ENCODE measurements around the gene PRCD. TPM values are rescaled to one million over a fixed set of nuclear protein-coding genes. Genes with fewer than 3 reads are reported as not detected.

The PRCD gene
- total RNA-seq, 1 donor from 2014 or later, result not detected

DNA sequence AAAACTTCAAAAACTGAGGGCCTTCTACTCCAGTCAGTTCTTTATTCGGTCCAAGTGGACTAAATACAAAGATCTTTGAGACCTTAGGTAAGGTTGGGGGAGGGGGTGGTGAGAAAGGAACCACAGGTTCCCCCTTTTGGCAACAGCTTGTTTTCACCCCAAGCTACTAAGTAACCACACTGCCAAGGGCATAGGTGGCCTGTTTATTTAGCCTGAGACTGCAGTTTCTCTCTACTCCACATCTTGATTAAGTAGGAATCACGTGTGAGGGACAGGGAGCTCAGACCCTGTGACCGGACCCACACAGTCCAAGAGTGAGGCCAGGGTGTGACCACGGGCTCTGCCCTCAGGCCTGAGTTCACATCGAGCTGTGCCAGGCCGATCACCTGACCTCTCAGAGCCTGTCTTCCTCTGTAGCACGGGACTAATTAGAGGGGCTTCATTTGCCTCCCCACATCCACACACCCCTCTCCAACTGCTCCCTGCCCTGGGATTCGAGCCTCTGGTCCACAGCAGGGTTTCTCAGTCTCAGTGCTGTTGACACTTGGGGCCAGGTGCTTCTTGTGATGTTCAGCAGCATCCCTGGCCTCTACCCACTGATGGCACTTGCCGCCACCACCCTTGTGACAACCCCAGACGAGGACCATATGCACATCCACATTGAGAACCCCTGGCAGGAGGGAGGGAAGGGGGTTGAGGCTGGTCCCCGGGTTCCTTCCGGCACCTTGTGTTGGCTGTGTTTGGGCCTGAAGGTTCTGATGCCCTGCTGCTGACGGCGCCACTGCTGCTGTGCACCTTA is 28.0 kb downstream of the PRCD start:
- DNase-seq (ENCODE audit: low read depth), result no peak

DNA sequence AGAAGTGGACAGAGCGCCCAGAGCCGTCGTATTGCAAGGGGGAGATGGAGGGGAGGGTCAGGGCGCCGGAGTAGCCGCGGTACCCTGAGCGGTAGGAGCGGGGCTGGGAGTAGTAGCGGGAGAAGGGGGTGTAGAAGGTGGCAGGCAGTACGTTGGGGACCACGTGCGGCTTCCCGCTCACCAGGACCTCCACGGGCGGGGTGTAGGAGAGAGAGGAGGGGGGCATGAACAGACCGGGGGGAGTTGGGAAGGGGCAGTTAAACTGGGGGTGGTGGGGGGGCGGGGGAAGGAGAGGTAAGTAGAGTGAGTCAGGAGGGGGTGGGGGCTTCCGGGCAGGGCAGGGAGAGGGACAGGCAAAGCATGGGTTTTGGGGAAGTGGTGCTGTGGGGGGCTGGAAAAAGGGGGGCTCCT is 29.0 kb downstream of the PRCD start:
- no peak for DNase-seq (ENCODE audit: low read depth)

GRCh38 chr17:76569607-76570279 is 29.9 kb downstream of the PRCD start:
- no peak for DNase-seq (ENCODE audit: low read depth)

DNA sequence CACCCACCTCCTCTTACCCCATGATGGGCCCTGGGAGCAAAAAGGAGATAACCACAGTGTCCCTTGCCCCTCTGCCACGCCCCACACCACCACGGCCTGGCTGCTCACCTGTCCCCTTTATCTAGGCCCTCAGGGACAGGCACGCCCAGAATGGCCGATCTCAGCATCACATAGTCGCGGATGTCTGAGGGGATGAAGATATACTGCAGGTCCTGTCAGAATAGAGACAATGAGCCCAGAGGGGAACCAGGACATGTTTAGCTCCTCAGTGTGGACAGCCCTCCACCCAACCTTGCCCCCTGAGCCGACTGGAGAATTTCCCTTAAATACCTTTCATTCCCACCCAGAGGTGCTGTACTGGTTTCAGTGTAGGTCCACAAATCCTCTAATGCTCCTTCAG is 30.6 kb downstream of the PRCD start:
- no peak for DNase-seq (ENCODE audit: low read depth)

- no peak for DNase-seq (ENCODE audit: low read depth)
These were observed 31.1 kb downstream of the PRCD start for GRCh38 chr17:76570877-76571471.

DNA sequence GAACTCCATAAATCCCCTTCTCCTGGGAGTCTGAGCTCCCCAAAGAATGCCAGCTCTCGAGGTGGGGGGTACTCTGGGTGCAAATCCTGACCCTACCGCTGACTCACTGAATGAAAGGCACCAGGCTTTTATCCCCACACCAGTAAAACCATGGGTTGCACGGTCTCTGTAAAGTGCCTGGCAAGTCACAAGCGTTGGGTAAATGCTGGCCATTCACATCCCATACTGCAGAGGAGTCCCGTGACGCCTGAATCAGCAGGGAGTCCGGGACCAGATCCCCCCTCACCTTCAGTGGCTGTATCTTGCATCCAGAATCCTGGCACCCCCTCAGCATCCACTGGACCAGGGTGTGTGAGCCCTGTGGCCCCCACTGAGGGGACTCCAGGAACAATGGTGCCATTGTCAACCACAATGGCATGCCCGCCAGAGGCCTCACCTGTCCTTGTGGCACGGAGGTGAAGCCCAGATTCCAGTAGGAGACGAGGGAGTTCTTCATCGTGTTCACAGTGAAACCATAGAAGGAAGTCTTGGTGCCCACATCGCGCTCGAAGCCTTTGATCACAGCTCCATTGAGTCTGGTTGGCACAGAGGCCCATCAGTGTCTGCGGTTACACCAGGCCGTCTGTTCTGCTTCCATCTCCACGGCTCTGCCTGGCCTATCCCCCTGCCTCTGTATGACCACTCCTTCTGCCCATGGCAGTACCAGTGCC is 32.5 kb downstream of the PRCD start:
- DNase-seq (ENCODE audit: low read depth), result no peak

DNA sequence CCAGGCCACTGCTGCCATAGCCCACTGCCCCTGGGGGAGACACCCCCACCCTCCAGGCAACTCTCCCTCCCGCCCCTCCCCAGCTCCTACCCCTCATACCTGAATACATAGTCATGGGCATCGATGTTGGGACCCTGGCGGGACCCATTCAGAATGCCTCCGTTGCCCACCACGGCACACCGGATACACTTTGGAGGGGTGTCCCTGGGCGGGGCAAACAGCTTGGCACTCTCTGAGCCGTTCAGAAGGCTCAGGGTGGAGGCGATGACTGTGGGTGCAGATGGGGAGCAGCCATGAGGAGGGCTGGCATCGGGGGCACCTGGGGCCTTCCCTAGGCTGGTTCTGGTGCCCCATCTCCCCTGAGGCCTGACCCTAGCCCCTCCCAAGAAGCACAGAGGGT is 33.3 kb downstream of the PRCD start:
- no peak for DNase-seq (ENCODE audit: low read depth)

DNA sequence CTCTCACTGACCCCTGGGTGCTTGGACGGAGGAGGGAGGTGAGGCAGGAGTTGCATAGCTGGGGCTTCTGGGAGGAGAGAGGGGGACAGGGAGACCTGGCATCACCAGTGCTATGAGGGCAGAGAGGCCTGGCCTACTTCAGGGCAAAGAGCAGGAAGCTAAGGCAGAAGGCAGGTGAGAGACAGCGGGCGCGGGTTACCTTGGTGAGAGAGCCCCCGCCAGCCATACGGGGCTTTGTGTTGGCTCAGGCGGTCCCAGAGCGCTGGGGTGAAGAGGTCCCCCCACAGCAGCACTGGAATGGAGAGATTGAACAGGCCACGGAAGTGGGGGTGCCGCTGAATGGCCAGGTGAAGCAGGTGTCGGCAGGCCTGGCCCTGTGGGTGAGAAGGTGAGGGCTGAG is 34.3 kb downstream of the PRCD start:
- DNase-seq (ENCODE audit: low read depth), result no peak

DNA sequence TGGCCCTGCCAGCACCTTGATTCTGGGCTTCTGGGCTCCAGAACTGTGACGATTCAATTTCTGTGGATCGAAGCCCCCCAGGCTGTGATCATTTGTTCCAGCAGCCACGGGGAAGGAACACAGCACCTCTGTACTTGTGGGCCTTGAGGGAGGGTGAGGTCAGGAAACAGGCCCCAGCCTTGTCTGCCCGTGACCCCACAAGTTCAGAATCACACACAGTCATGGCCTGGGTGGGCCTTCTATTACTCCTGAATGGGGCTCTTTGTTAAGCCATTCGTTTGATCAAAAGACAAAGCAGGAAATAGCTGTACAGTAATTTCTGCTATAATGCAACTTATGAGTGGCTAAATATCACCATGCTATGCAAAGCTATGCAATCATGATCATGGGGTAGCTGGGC is 35.7 kb downstream of the PRCD start:
- DNase-seq (ENCODE audit: low read depth), result no peak

DNA sequence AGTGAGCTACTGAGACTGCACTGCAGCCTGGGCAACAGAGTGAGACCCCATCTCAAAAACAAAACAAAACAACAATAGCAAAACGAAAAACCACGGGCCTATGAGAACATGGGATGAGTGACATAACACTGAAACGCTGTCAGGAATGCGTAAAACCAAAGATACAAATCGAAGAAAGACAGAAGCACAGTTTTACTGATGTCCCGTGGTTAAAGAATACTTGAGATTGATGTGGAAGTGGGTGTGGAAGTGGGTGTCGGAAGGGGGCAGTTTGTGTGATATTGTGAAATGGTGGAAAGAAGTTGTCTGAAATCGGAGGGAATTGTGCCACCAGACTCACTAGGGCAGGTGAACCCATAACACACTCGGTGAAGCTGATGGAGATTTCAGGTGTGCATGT is 36.3 kb downstream of the PRCD start:
- no peak for DNase-seq (ENCODE audit: low read depth)

DNA sequence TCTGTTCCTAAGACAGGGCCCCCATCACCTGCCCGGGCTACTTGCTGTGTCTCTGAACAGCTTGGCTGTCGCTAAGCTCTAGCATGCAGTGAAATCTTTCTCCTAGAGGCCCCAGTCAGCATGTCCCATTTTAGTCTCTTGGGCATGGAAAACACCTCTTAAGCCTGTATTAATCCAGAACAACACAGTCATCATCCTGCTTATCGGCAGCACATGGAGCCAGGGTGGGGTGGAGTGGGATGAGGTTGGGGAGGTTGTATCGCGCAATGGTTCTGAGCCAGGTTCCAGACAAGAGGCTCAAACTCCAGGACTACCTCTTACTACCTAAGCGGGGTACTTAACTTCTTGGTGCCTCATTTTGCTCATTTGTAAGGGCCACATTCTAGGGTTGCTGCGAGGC is 38.0 kb downstream of the PRCD start:
- no peak for DNase-seq (ENCODE audit: low read depth)

DNA sequence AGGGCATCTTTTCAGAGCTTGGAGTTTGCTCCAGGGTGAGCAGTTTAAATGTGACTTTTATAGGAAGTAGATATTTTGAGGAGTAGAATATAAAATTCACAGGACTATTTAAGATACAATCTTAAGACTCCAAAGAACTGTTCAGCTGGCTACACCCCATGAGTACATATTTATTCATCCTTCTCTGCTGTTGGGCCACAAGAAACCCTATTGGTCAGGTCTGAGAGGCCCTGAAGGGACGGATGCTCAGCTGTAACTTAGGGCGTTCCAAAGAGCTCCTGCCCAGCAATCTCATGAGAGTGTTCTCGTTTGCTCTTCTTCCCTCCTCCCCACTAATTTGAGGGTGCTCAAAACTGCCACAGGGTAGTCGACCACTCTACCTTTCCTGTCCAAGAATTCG is 38.5 kb downstream of the PRCD start:
- DNase-seq (ENCODE audit: low read depth), result no peak

- DNase-seq (ENCODE audit: low read depth), result no peak
These were observed 39.4 kb downstream of the PRCD start for GRCh38 chr17:76579281-76579680.

- DNase-seq (ENCODE audit: low read depth), result no peak
These were observed 41.7 kb downstream of the PRCD start for GRCh38 chr17:76581515-76581914.

DNA sequence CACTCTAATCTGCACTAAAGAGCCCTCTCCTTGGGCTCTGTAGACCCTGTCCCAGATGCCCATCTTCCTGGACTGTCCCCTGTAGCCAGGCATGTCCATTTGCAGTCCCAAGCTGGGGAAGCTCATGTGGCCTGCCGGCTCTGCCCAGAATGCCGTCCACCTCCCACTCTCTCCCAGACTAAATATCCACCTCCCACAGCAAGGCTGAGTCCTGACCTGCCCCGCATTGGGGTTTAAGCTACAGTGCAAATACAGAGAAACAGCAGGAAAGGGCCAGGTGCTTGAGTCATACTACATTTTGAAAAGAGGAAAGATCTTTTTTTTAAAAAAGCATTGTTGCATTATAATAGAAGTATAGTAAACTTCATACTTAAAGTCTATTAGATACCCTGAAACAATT is 42.8 kb downstream of the PRCD start:
- no peak for DNase-seq (ENCODE audit: low read depth)

GRCh38 chr17:76584427-76585032 is 44.7 kb downstream of the PRCD start:
- DNase-seq (ENCODE audit: low read depth), result no peak

DNA sequence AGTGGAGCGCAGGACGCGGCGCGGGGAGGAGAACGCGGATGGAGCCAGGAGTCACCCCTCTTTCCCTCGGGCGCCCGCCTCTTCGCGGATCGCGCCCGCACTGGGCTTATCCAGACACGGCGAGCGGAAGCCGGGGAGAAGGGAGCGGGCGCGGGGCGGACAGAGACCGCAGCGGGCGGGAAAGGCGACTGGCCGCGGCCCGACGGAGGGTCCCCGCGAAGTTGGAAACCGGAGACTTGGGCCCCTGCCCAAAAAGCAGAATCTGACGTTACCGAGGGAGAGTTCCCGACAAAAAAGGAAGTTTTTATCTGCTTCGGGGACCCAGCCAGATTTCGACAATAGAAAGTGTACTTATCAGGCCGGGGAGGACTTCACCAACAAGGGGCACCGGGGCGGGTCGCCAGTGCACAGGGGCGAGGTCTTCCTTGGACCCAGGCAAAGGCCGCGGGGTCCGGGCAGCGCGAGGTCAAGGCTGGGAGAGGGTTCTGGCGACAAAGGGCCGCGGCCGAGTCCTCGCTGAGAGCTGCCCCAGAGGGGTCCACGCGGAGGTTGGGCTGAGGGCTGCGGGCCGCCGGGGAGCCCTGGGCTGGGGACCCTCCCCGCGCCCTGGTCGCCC is 45.3 kb downstream of the PRCD start:
- DNase-seq (ENCODE audit: low read depth), result no peak

GRCh38 chr17:76585649-76586593 is 46.1 kb downstream of the PRCD start, which contains the start of gene ST6GALNAC2:
Gene ST6GALNAC2, minus strand, starts transcription at chr17:76585860. Its CDS starts 52 bp downstream, at chr17:76585808.
- DNase-seq (ENCODE audit: low read depth), result peak; percentile 73

GRCh38 chr17:76586741-76587487 is 47.1 kb downstream of the PRCD start:
- DNase-seq (ENCODE audit: low read depth), result no peak
